Stimulated activated CD4-positive, alpha-beta T cell treated with anti-CD3 and anti-CD28 coated beads, Interleukin-1b, Interleukin-23, amount 100 ng/mL, for 4 hours (primary cell): Measurements from ENCODE around the gene ANTXR2.
"Not testable (repeated sequence)": the region's sequence is repeated elsewhere in the genome, so short reads cannot be mapped to it uniquely, and the experiment has no call there.

Experiments
- DNase-seq, 2 donors: peaks; one replicate each; pipeline ENCODE4 v3.0.0-alpha.2; 2020; ENCODE audit warnings: low read depth in 2 of 2

The ANTXR2 gene

DNA sequence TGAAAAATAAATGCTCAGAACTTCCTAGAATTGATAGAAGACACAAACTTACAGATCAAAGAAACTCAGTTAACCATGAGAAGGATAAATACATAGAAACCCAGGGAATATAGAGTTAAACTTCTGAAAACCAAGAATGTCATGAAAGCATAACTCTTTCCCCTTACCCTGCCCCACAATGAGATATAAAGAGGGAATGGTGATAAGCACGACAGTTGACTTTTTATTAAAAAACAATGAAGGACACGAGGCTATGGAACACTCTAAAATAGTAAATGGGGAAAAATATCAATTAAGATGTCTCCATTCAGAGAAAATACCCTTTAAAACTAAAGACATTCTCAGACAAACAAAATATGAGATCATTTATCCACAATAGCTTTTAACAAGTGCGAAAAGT lies 154.7 kb downstream of the ANTXR2 start:
- no peak for DNase-seq

DNA sequence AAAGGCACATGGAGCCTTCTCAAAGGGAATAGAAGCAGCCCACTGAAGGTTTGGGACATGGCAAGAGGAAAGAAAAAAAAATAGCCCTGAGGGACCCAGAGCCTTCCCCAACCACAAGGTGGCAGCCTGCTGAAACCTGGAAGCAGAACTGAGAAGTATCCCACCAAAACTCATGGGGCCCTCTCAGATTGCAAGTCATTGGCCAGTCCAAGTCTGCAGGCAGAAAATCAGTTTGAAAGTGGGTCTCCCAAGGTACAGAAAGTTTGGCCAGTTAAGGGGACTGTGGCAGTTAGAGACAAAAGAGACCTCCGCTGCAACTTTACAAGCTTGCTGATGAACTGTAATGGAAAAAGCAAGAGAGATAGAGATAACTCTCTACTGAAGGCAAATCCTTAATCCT lies 155.8 kb downstream of the ANTXR2 start:
- DNase-seq, result peak; percentile 10 to 15

DNA sequence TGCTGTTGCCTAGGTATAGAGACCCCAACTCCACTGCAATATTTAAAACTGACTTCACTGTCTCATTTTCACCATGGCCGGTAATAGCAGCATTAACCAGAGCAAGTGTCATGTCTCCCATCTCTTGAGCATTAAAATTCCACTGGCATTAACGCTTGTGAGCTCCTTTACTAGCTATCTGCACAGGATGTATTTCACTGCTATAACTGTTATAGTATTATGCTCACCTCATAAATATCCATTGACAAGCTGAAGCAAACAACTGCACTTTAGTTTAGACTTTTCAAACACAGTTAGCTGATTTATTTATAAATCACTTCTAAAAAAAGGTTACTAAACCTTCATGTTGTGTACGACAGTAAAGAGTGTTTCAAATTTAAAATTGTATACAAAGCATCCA lies 157.8 kb downstream of the ANTXR2 start:
- no peak for DNase-seq

DNA sequence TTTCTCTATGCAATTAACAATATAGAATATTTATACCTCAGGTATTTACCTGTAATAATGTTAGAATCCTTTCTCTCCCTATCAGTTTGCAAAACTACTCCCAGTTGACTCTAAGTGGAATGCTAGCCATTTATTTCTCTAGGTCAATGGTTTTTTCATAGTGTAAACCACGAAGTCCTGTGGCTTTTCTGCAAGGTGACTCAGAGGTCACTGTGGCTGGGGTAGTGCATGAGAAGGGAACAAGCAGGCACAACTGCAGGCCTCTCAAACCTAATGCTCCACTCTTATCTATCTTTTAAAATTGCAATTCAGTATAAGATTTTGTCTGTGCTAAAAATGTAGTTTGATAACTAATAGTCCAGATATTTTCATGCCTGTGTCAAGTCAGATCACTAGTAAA lies 159.4 kb downstream of the ANTXR2 start:
- no peak for DNase-seq

DNA sequence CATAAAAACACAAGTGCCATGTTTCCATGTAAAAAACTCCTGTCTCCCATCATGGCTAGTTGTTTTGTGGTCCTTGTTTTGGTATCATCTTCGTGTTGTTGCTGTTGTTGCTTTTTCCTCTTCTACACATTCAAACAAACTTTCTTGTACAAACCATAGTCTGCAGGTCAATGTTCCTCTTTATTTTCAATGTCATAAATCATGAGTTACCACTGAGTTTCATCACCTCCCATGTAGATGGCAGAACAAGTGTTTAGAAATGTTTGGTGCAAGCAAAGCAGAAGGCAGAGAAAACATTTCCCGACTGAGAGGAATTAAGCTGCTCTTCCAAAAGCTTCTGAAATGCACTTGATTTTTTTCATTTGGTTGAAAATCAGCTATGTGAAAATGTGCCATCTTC lies 166.0 kb downstream of the ANTXR2 start:
- no peak for DNase-seq

DNA sequence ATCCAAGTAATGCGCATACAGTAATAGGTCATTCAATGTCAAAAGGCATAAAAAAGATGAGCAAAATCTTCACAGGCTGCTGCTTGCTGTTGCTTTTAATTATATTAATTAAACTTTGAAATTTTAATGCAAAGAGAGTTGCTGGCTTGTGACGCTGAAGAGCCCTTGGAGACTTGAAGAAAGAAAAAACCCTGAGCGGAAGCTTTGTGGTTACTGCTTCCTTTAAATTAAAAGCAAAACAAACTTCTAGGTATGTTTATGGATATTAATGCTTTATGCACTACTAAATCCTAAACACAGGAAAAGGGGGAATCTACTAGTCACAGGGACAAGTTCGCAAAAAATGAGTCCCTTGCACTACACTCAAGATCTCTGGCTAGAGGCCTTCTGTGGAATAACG lies 166.7 kb downstream of the ANTXR2 start:
- no peak for DNase-seq

DNA sequence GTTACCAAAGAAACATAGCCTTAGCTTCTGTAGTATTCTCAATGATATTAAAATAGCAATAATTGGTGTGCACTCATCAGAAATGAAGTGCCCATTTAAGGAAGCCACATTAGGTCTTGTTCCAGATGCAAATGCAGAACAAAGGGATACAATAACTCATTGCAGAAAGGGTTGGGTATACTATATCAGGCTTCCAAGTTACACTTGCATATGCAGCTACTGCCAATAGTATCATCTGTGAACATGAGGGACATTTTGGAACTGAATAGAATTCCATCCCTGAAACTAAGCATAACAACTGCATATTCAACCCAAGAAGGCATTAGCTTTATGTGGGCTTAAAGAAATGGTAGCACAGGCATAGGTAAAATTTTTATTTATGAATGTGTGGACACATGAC lies 167.8 kb downstream of the ANTXR2 start:
- no peak for DNase-seq

DNA sequence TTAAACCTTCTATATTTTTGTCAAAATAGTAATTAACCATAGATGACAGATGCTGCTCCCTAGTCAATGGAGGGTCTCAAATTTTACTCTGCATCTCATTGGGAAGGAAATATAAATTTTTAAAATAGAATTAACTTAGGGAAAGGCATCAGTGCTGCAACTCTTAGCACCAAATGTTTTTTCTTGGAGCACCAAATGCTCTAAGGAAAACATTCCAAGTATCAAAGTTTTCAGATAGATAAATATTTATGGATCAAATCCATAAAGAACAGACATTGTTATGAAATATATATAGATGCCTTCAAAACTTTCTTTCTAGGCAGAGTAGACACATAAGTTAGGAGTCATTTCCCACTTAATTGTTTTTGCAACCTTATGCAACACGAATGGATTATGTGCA lies 168.7 kb downstream of the ANTXR2 start:
- no peak for DNase-seq

DNA sequence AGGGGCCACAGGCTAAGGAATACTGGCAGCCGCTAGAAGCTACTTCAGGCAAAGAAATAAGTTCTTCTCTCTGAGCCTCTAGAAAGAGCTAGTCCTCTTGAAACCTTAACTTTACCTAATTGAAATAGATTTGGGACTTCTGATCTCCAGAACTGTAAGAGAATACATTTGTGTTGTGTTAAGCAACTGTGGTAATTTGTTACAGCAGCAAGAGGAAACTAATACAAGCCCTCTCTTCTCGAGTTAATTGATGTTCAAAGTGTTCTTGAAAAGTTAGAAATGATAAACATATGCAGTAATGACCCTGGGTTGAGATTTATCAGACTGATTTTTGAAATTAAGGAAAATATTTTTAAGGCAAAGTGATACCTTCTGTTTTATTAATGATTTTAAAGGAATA lies 172.8 kb downstream of the ANTXR2 start:
- no peak for DNase-seq

DNA sequence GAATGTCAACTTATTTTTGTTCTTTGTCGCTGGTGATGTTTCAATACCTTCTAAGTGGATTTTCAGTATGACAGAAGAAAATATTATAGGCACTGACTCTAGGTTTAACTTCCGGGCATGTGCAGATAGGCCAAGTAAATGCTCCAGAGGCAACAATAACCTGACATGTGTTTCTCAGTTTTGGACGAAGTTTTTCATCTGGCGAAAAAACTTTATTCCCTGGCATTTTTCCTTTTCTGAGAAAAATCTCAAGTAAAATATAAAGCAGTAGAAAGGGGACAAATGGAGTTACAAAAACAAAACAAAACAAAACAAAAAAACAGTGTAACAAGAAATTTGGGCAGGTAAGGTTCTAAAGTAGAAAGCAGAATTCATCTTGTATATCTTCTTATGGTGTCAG lies 173.5 kb downstream of the ANTXR2 start:
- no peak for DNase-seq

DNA sequence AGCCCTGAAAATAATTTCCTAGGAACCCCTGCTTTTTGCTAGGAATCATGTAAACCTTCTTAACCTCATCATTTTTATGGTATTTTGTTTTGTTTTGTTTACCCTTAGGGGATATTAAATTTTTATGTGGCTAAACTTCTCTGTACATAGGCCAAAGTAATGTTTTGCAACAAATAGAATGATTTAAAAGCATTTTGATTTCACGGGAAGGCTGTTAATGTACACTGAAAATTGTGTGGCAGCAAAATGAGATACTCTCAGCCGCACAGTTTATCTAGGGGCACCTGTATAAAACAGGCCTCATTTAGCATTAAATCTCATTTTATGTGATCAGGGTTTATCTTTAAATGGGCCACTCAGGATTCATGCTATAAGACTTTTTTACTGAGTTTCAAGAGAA lies 175.0 kb downstream of the ANTXR2 start:
- DNase-seq, result no peak

DNA sequence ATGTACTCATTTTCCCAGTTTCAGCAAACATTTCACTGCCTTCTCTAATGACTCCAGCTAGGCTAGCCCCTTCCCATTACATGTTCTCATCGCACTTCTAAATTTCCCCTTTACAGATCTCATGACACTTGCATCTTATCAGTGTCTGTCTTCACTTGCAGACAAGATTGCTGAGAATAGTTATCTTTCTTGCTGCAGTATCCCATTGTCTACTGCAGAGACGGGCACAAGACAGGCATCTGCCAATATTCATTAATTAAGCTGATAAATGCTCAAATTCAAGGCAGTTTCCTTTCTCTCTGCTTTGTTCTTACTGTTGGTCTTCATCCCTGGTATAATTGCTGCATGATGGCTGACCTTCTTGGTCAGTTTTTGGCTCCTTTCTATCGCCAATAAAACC lies 175.9 kb downstream of the ANTXR2 start:
- no peak for DNase-seq

DNA sequence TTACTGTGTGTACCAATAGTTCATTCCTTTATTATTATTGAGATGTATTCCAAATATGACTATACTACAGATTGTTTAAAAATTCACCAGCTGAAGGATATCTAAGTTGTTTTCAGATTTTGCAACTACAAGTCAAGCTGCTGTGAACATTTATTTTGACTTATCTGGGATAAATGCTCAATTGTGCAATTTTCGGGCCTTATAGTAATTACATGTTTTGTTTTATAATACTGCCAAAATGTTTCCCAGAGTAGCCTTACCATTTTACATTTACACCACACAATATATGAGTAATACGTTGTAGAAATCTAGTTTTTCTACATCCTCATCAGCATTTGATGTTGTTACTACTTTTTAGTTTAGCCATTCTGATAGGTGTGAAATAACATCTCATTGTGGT lies 179.6 kb downstream of the ANTXR2 start:
- no peak for DNase-seq

DNA sequence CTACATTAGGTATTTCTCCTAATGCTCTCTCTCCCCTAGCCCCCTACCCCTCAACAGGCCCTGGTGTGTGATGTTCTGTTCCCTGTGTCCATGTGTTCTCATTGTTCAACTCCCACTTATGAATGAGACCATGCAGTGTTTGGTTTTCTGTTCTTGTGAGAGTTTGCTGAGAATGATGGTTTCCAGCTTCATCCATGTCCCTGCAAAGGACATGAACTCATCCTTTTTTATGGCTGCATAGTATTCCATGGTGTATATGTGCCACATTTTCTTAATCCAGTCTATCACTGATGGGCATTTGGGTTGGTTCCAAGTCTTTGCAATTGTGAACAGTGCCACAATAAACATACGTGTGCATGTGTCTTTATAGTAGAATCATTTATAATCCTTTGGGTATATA lies 184.0 kb downstream of the ANTXR2 start:
- DNase-seq, result not testable (repeated sequence)

DNA sequence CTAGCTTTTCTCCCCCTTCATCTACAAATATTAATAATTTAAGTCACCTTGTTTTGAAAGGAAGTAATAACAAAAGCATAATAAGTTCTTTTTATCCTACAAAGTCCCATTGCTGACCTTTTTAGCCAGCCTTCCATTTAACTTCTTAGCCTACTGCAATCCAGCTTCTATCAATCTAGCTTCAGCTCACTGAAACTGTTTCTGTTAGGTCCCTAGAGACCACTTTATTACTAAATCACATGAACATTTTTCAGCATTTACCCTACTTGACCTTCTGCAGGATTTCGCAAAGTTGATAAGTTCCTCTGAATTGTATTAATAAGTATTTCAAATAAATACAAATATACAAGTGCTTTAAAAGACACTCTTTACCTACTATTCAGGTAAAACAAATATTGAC lies 186.5 kb downstream of the ANTXR2 start:
- DNase-seq, result no peak

DNA sequence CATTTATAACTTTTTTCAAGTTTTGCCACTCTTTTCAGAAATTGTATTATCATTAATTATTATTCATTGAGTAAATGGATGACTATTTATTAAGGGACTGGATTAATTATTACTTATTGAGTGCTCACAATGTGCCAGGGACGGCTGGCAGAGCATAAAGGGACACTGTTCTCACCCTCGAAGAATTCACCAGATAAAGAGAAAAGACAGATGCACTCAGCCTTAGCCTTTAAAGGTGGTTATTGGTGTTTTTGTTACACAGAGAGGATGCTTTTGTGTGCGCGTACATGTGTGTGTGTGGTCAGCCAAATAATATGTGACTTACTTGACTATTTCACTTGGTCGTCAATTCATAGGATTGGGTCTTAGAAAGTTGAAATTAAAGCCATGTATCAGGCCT lies 187.0 kb downstream of the ANTXR2 start:
- DNase-seq, result no peak

DNA sequence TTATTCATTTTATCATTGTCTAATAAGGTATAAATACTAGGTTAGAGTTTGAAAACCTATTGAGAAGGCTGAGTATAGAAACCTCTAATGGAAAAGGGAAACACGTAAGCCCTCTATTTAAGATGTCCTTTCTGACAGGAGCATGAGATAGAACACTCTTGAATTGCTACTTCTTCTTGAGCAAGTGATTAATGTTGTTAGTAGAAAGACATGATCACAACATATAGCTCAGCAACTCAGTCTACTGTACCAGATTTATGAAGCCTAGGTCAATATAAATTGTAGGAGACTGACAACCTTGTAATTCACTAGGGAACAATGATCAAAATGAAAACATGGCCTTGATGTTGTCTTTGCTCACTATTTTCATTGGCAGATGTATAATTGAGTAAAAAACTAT lies 189.7 kb downstream of the ANTXR2 start:
- no peak for DNase-seq

DNA sequence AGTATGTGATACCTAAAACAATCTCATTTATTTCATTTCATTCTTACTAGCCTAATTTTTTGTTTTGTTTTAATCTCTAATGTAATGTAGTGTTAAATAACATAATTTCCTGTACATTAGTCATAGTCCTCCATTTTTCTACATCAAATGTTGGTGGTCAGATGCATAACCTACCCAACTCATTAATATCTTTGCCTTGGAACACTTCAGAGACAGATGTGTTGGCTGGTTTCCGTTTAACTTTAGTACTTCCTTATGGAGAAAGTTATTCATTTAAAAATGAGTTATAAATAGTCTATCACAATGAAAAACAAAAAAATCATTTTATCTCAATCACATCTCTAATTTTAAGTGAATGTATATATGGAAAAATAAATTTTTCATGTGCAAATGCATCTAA lies 190.2 kb downstream of the ANTXR2 start:
- no peak for DNase-seq

DNA sequence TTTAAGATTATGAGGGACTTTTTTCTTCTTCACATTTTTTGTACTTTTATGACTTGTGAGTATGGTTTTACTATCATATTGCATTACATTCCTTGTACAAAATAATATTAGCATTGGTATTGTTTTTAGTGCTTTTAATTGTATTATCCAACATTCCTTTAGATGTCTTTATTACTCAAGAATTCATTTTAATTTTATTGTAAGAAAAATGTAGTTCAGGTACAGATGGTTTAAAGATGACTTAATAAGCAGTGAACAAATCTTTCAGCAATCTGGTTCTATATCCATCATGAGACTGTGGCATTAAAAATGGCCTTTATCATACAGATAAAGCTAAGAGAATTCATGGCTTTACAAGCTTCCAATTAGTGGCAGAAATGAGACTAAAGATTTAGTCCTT lies 191.6 kb downstream of the ANTXR2 start:
- DNase-seq, result no peak

DNA sequence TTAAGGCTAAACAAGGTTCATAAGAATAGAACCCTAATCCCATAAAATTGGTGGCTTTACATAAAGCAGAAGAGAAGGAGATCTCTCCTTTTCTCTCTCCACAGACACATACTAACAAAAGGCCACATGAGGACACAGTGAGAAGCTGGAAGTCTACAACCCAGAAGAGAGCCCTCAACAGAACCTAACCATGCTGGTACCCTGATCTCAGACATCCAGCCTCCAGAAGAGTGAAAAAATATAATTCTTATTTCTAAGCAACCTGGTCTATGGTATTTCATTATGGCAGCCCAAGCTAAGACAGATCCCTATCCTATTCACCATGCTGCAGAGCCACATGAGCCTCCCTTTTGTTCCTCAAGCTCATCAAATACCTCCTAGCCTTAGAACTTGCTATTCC lies 195.5 kb downstream of the ANTXR2 start:
- DNase-seq, result no peak

DNA sequence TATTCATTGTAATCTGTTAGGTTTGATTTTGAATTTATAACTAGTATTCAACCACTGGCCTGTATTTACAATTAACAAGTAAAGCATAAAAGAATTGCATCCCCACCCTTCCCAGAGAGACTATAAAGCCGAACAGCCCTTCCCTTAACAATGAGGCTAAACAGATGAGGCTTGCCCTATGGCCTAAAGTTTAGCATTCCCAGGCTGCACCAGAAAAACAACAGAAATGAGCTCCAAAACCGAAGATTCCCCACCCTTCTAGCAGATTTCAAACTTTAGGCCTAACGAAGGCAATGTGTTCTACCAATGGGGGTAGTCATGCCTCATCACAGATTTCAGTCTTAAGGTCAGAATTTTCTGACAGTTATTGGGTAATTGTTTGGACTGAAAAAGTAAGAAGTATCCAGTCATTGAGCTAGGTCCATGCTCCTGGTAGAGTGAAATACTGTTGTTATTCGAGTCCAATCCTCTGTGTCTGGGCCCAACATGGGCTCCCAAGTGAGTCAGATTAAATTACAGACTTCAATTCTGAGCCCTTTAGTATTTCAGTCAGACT lies 197.6 kb downstream of the ANTXR2 start:
- no peak for DNase-seq

DNA sequence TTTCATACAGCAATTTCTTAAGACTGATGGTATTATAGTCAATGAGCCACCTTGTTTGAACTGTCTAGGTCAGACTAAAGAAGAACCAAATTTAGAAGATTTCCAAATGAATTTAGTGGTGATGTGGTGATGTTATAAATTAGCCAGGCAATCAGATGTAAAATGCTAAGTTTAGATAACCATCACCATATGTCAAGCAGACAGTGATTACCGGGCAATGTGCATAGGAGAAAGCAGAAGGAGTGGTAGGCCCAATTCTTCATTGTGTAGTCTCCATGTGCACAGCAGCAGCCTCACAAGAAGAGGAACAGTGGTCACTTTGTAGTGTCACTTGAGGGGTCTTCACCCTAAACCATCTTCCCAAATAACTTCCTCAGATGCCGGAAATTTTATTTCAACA lies 198.8 kb downstream of the ANTXR2 start:
- DNase-seq, result no peak

DNA sequence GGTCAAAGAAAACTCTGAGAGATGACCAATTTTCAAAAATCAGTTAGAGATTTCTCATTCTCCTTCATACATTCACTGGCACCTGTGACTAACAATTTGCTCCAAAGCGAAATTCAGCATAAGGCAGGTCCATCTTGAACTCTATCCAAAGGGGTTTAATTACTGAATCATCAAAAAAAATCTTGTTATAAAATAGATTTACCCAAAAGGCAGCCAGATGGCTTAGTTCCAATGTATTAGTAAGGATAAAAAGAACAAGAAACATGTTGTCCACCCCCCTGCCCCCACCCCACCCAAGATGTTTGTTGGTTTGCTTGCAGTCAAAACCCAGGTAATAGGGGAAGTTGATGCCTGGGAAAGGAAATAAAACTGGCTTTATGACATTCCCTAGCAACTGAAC lies 200.3 kb downstream of the ANTXR2 start:
- no peak for DNase-seq

DNA sequence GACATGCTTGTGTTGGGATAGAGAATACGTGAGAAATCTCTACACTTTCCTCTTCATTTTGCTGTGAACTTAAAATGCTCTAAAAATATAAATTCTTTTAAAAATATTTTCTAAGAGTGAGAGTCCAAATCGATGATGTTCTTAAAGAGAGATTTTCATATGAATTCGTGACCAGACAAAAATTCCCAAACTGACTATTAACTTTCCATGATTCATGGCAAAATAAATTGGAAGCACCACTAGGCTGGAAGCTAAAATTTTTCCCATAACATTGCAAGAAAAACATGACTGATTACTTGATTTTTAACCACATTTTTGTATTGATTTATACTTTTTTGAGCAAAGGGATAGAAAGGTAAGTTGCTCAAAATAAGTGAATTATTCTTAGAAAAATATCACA lies 201.1 kb downstream of the ANTXR2 start:
- no peak for DNase-seq
